Keratinocyte (primary cell): Measurements from ENCODE around the gene CSNK1G1. TPM values are rescaled to one million over a fixed set of nuclear protein-coding genes. Genes with fewer than 3 reads are reported as not detected.

Experiments used
- DNase-seq: peaks from one replicate; pipeline ENCODE4 v3.0.0-alpha.2; 2011; ENCODE audit warnings: low read depth, missing footprints, low spot score
- FAIRE-seq: peaks from 2 replicates; lab custom pipeline; 2011; peaks lifted over from hg19 to GRCh38; lab: Jason Lieb, UNC
- H2AFZ ChIP-seq: 2 replicates; pipeline ENCODE4 v1.6.0; 2012; ENCODE audit warnings: low read length, control low read depth, inconsistent platforms; ENCODE audit not compliant: control insufficient read depth
- H3K27ac ChIP-seq: 2 replicates; pipeline ENCODE4 v1.5.1; 2011; ENCODE audit warnings: low read length; ENCODE audit not compliant: control insufficient read depth, insufficient read depth
- H3K27me3 ChIP-seq: 3 replicates; pipeline ENCODE4 v1.6.0; 2011; ENCODE audit warnings: low read length; ENCODE audit not compliant: control insufficient read depth, insufficient read depth; ENCODE audit errors: extremely low read depth
- H3K36me3 ChIP-seq, 2 experiments: 2 replicates in 1 of 2; 3 replicates in 1 of 2; pipeline ENCODE4 v1.5.1; 2011; ENCODE audit warnings: low read length in 2 of 2, mild to moderate bottlenecking in 1 of 2; ENCODE audit not compliant: control insufficient read depth in 2 of 2, insufficient read depth in 2 of 2; ENCODE audit errors: extremely low read depth in 1 of 2
- H3K4me1 ChIP-seq: 3 replicates; pipeline ENCODE4 v1.5.1; 2011; ENCODE audit warnings: low read length; ENCODE audit not compliant: control insufficient read depth, insufficient read depth; ENCODE audit errors: extremely low read depth
- H3K4me2 ChIP-seq: 3 replicates; pipeline ENCODE4 v1.6.0; 2011; ENCODE audit warnings: low read depth, low read length; ENCODE audit not compliant: control insufficient read depth, insufficient read depth; ENCODE audit errors: extremely low read depth
- H3K4me3 ChIP-seq, 3 experiments: fragments of 200-600 bp in 1 of 3; sonication (generic) in 1 of 3; 2 replicates in 2 of 3; 3 replicates in 1 of 3; pipeline ENCODE4 v1.5.1; 2011 to 2016; ENCODE audit warnings: low read length in 3 of 3, mild to moderate bottlenecking in 3 of 3, control low read depth in 2 of 3, inconsistent platforms in 1 of 3, low read depth in 1 of 3, mixed read lengths in 1 of 3, mixed run types in 1 of 3, moderate library complexity in 1 of 3; ENCODE audit not compliant: control insufficient read depth in 2 of 3, insufficient read depth in 2 of 3; ENCODE audit errors: extremely low read depth in 1 of 3
- H3K79me2 ChIP-seq: 2 replicates; pipeline ENCODE4 v1.6.0; 2012; ENCODE audit warnings: low read length; ENCODE audit not compliant: control insufficient read depth, insufficient read depth
- H3K9ac ChIP-seq: 3 replicates; pipeline ENCODE4 v1.6.0; 2011; ENCODE audit warnings: low read length; ENCODE audit not compliant: control insufficient read depth, insufficient read depth; ENCODE audit errors: extremely low read depth
- H3K9me1 ChIP-seq: 3 replicates; pipeline ENCODE4 v1.6.0; 2011; ENCODE audit warnings: low read length; ENCODE audit not compliant: control insufficient read depth, insufficient read depth; ENCODE audit errors: extremely low read depth
- H3K9me3 ChIP-seq: 2 replicates; pipeline ENCODE4 v1.5.1; 2012; ENCODE audit warnings: low read depth, low read length; ENCODE audit not compliant: control insufficient read depth
- H4K20me1 ChIP-seq: 3 replicates; pipeline ENCODE4 v1.6.0; 2011; ENCODE audit warnings: low read length; ENCODE audit not compliant: control insufficient read depth, insufficient read depth; ENCODE audit errors: extremely low read depth
- EZH2 ChIP-seq: IDR thresholded peaks from one replicate; pipeline ENCODE4 v1.6.1; 2012; ENCODE audit warnings: inconsistent platforms, mild to moderate bottlenecking, low read length, moderate library complexity
- dilution Hi-C: fragments of 300-500 bp; cut with MboI; formaldehyde crosslinking; loops from one replicate; pipeline ENCODE4 v1.7.0; 2020; ENCODE audit warnings: low sequenced_read_pairs; ENCODE audit not compliant: extremely low pct_ligation_motif_present
- polyA plus RNA-seq, 5 experiments: library from polyadenylated mRNA; depleted of rRNA in 3 of 5; stranded (reverse) in 3 of 5; stranded (forward) in 1 of 5; unstranded in 1 of 5; fragments of >200 nt; gene quantifications; 1 replicate in 1 of 5; 2 replicates in 3 of 5; 3 replicates in 1 of 5; pipeline versions ENCODE4 v1.2.1 to v1.2.3, GENCODE V29; 2011 to 2012; ENCODE audit warnings: missing spikeins in 2 of 5, low read depth in 1 of 5, low replicate concordance in 1 of 5
- TF ChIP-seq, protein P1 (sequence below), 3 experiments: IDR thresholded peaks in 1 of 3; conservative IDR thresholded peaks in 1 of 3; optimal IDR thresholded peaks in 1 of 3; 2 replicates in 2 of 3; 3 replicates in 1 of 3; pipeline versions ENCODE3 to v1.5.1; 2011; ENCODE audit warnings: low read length in 3 of 3, mild to moderate bottlenecking in 3 of 3, moderate library complexity in 2 of 3, control low read depth in 1 of 3, inconsistent platforms in 1 of 3; ENCODE audit not compliant: insufficient read depth in 2 of 3; ENCODE audit errors: extremely low read depth in 1 of 3

The CSNK1G1 gene
- polyA plus RNA-seq, 1 donor (not counting 4 experiments of a cell fraction or from before 2014, with no cell fraction given) = 28.9 TPM

DNA sequence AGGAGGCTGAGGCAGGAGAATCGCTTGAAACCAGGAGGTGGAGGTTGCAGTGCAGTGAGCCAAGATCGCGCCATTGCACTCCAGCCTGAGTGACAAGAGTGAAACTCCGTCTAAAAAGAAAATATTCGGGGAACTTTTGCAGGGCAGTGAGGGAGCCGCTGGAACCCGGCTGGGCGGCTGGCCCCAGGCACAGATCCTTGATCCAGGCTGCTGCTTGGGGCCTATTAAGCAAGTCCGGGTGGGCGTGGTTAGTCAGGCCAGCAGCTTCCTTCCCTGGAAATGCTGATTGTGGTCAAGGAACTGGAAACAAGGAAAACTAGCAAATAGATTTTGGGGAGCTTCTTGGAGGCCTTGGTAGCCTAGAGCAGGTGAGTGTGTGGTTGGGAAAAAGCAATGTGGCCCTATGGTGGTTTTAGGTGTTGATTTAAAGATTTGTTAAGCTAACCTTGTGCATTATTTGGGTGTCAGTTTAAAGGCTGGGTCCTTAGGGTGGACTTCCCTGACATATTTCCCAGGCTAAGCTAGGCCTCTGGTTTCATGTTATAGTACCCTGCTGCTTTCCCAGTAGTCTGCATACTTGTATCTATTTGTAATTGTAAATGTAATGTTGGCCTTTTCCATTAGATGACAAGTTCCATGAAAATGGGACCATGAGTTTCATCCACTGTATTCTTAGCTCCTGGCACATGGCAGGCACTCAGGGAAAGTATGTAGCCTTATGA lies 222.2 kb downstream of the CSNK1G1 start:
- Histone ChIP-seq H3K4me1 (no peaks in the 10 kb centered on the region), H3K4me2 (no peak overlapping the region), H2AFZ (no peak overlapping the region), H3K9me3 (no peaks in the 10 kb centered on the region), H3K36me3 (peaks cover 44% of the 10 kb centered on the region in 2 experiments), H4K20me1 (no peaks in the 10 kb centered on the region), H3K9ac (no peak overlapping the region), H3K9me1 (no peaks in the 10 kb centered on the region), H3K79me2 (no peaks in the 10 kb centered on the region), H3K27me3 (no peaks in the 10 kb centered on the region), H3K4me3 (no peak overlapping the region), H3K27ac (no peak overlapping the region)
- TF ChIP-seq, protein P1, sequence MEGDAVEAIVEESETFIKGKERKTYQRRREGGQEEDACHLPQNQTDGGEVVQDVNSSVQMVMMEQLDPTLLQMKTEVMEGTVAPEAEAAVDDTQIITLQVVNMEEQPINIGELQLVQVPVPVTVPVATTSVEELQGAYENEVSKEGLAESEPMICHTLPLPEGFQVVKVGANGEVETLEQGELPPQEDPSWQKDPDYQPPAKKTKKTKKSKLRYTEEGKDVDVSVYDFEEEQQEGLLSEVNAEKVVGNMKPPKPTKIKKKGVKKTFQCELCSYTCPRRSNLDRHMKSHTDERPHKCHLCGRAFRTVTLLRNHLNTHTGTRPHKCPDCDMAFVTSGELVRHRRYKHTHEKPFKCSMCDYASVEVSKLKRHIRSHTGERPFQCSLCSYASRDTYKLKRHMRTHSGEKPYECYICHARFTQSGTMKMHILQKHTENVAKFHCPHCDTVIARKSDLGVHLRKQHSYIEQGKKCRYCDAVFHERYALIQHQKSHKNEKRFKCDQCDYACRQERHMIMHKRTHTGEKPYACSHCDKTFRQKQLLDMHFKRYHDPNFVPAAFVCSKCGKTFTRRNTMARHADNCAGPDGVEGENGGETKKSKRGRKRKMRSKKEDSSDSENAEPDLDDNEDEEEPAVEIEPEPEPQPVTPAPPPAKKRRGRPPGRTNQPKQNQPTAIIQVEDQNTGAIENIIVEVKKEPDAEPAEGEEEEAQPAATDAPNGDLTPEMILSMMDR (optimal IDR thresholded peaks at IDR 0.05 in 1 of 3, IDR thresholded peaks at IDR 0.05 in 1 of 3, conservative IDR thresholded peaks at IDR 0.05 in 1 of 3; ENCODE audit: extremely low read depth in 1 of 3, insufficient read depth in 2 of 3, low read length in 3 of 3) = no peak
- TF ChIP-seq EZH2 = no peak
- no peak for FAIRE-seq
- dilution Hi-C loops = no loop called here
- DNase-seq = no peak

DNA sequence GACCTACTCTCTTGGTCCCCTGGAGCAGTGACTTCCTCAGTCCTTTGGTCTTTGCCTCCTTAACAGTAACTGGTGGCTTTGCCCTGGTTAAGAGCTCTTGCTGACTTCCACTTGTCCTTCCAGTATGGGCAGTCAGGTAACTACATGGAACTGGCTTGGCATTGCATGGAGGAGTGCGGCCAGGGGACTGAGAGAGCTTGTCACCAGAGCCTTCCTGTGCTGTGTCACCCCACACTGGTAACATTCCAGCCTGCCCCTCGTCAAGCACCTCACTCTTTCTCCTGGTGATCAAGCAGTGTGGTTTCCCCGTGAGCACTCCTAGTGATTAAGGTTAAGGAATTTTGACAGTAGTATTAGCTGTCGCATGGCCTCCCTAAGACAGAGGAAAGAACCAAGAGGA lies 223.8 kb downstream of the CSNK1G1 start:
- H3K9me3 ChIP-seq = no peaks in the 10 kb centered on the region
- no peak overlapping the region for H2AFZ ChIP-seq
- H3K27me3 ChIP-seq = no peaks in the 10 kb centered on the region
- no peaks in the 10 kb centered on the region for H3K9me1 ChIP-seq
- H3K4me2 ChIP-seq = no peak overlapping the region
- no peaks in the 10 kb centered on the region for H3K79me2 ChIP-seq
- DNase-seq (no peak), FAIRE-seq (no peak)
- no peak overlapping the region for H3K4me3 ChIP-seq
- no peak overlapping the region for H3K9ac ChIP-seq
- no peaks in the 10 kb centered on the region for H4K20me1 ChIP-seq
- H3K36me3 ChIP-seq = peaks cover 42 to 45% of the 10 kb centered on the region in 2 experiments
- no peak overlapping the region for H3K27ac ChIP-seq
- dilution Hi-C loops = no loop called here
- TF ChIP-seq, protein P1 (optimal IDR thresholded peaks at IDR 0.05 in 1 of 3, IDR thresholded peaks at IDR 0.05 in 1 of 3, conservative IDR thresholded peaks at IDR 0.05 in 1 of 3; ENCODE audit: extremely low read depth in 1 of 3, insufficient read depth in 2 of 3, low read length in 3 of 3) = no peak
- TF ChIP-seq EZH2 = no peak
- H3K4me1 ChIP-seq = no peaks in the 10 kb centered on the region
